Caco-2 (cell line): ENCODE measurements around the gene SLC25A26. TPM values are rescaled to one million over a fixed set of nuclear protein-coding genes. Genes with fewer than 3 reads are reported as not detected.

Source experiments
- BruUV-seq: library from RNA; stranded (reverse); fragments of 400-500 nt; replicated peaks from 2 replicates; lab custom pipeline; 2021; lab: Mats Ljungman, UMichigan
- CTCF ChIA-PET: fragments of 300-600 bp; sonication (Branson Sonifier 250); formaldehyde crosslinking; loops from one replicate; lab custom pipeline; 2022; ENCODE audit warnings: antibody characterized with exemption; lab: Charles Lee
- POLR2A ChIA-PET: fragments of 300-600 bp; sonication (Branson Sonifier 250); formaldehyde crosslinking; loops from one replicate; lab custom pipeline; 2022; ENCODE audit warnings: antibody characterized with exemption; lab: Charles Lee
- DNase-seq, 2 experiments: peaks; one replicate each; pipeline versions ENCODE4 v3.0.0 to v3.0.0-alpha.2; 2020 to 2022
- H3K27me3 ChIP-seq: replicated peaks from 2 replicates; pipeline ENCODE4 v1.6.0; 2011; ENCODE audit warnings: low read length; ENCODE audit not compliant: control insufficient read depth, insufficient read depth
- H3K36me3 ChIP-seq: 2 replicates; pipeline ENCODE4 v1.5.1; 2011; ENCODE audit warnings: low read length; ENCODE audit not compliant: control insufficient read depth, insufficient read depth
- H3K4me1 ChIP-seq: fragments of 250-450 bp; sonication (Bioruptor Pico); 2 replicates; pipeline ENCODE4 v1.5.1; 2020; ENCODE audit warnings: mild to moderate bottlenecking
- H3K4me3 ChIP-seq: 2 replicates; pipeline ENCODE4 v1.5.1; 2011; ENCODE audit warnings: low read depth, mild to moderate bottlenecking, control low read depth, low read length
- H3K9me3 ChIP-seq: fragments of 250-450 bp; sonication (Bioruptor Pico); 2 replicates; pipeline ENCODE4 v1.5.1; 2020; ENCODE audit warnings: mild to moderate bottlenecking, moderate library complexity
- H3K27ac Mint-ChIP-seq: one replicate; pipeline ENCODE4 v1.8.0; 2022; ENCODE audit warnings: mixed read lengths; ENCODE audit not compliant: unreplicated experiment
- H3K27me3 Mint-ChIP-seq: one replicate; pipeline ENCODE4 v1.8.0; 2022; ENCODE audit warnings: mixed read lengths; ENCODE audit not compliant: insufficient read depth, unreplicated experiment
- H3K36me3 Mint-ChIP-seq: one replicate; pipeline ENCODE4 v1.8.0; 2022; ENCODE audit warnings: mild to moderate bottlenecking, mixed read lengths; ENCODE audit not compliant: insufficient read depth, unreplicated experiment
- H3K4me1 Mint-ChIP-seq: one replicate; pipeline ENCODE4 v1.8.0; 2022; ENCODE audit warnings: low read depth, mixed read lengths; ENCODE audit not compliant: unreplicated experiment
- H3K4me3 Mint-ChIP-seq: one replicate; pipeline ENCODE4 v1.8.0; 2022; ENCODE audit warnings: mild to moderate bottlenecking, moderate library complexity, mixed read lengths; ENCODE audit not compliant: unreplicated experiment
- H3K9me3 Mint-ChIP-seq: one replicate; pipeline ENCODE4 v1.8.0; 2022; ENCODE audit warnings: mixed read lengths; ENCODE audit not compliant: unreplicated experiment
- CTCF ChIP-seq, 2 experiments: fragments of 200-600 bp in 1 of 2; IDR thresholded peaks; 1 replicate in 1 of 2; 2 replicates in 1 of 2; pipeline versions ENCODE4 v1.5.1 to v1.8.0; 2011 to 2022; ENCODE audit warnings: antibody characterized with exemption in 1 of 2, control low read depth in 1 of 2, inconsistent platforms in 1 of 2, low read depth in 1 of 2, low read length in 1 of 2, mild to moderate bottlenecking in 1 of 2, moderate library complexity in 1 of 2; ENCODE audit not compliant: insufficient read depth in 1 of 2, severe bottlenecking in 1 of 2, unreplicated experiment in 1 of 2
- intact Hi-C: fragments of 100-400 bp; cut with micrococcal nuclease; formaldehyde crosslinking; loops from one replicate; pipeline ENCODE4 v1.10.0; 2022; ENCODE audit not compliant: unreplicated experiment
- total RNA-seq: library from RNA; stranded (reverse); gene quantifications from 2 replicates; pipeline ENCODE4 v1.2.3, GENCODE V29; 2022

The SLC25A26 gene
- total RNA-seq, 1 experiment from 2014 or later = 25.4 TPM

GRCh38 chr3:66397745-66398144, 176.9 kb downstream of the SLC25A26 start:
- Mint-ChIP-seq H3K9me3 (no peaks in the 10 kb centered on the region), H3K4me1 (no peaks in the 10 kb centered on the region)

DNA sequence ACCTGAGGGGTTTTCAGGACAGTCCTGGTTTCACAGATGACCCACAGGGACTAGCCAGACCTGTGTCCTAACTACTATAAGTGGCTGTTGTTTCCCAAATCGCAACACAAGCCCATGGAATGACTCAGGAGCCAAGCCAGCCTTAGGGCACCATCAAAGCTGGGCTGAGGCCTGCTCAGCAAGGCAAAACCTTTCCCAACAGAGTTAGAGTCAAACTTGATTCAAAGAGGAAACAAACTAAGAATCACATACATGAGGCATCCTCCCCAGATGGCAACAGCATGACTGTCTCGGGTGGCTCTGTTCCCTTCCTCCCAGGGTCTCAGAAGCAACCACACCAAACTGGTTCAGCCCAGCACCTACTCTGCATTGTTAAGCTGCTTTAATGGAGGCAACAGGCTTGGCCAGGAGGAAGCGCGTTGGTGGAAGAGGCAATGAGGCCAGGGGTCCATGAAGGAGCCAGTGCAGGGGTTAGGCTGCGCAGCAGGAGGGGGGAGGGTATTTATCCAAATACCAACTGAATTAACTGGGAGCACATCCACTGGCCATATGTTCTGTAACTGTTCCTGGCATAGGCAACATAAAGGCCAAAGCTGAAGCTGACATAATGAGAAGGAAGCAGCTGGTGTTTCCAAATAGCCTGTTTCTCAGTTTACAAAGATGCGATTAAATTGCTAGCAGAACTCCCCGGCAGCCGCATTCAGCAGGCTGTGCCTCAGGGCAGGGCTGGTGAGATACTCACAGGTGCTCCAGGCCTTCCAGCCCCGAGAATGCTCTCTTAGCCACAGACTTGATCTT, 177.6 kb downstream of the SLC25A26 start:
- Mint-ChIP-seq H3K27me3 (no peaks in the 10 kb centered on the region), H3K9me3 (no peaks in the 10 kb centered on the region), H3K27ac (no peak overlapping the region), H3K4me1 (no peaks in the 10 kb centered on the region), H3K4me3 (no peak overlapping the region), H3K36me3 (peaks cover 47% of the 10 kb centered on the region)
- H3K27me3 ChIP-seq = no peaks in the 10 kb centered on the region
- CTCF ChIA-PET = interaction anchor here (0.7 kb wide), 1 partner anchor 10 kb away, joined by 3 read pairs; no protein-coding TSS in a partner anchor
- TF ChIP-seq CTCF (IDR thresholded peaks at IDR 0.05; ENCODE audit: insufficient read depth in 1 of 2, low read depth in 1 of 2, low read length in 1 of 2, severe bottlenecking in 1 of 2, unreplicated experiment in 1 of 2) = no peak
- no peak for DNase-seq
- no TSS peak for BruUV-seq
- no peaks in the 10 kb centered on the region for H3K9me3 ChIP-seq
- H3K36me3 ChIP-seq = peaks cover 8% of the 10 kb centered on the region
- no peaks in the 10 kb centered on the region for H3K4me1 ChIP-seq
- intact Hi-C loops = no loop called here
- POLR2A ChIA-PET = no interaction called here
- H3K4me3 ChIP-seq = no peak overlapping the region

More at GRCh38 chr3:66397745-66398144, 176.9 kb downstream of the SLC25A26 start:
- Histone ChIP-seq H3K9me3 (no peaks in the 10 kb centered on the region), H3K4me3 (no peak overlapping the region), H3K27me3 (no peaks in the 10 kb centered on the region), H3K4me1 (no peaks in the 10 kb centered on the region), H3K36me3 (peaks cover 7% of the 10 kb centered on the region)
- Mint-ChIP-seq H3K27ac (no peak overlapping the region), H3K36me3 (peaks cover 54% of the 10 kb centered on the region), H3K4me3 (no peak overlapping the region), H3K27me3 (no peaks in the 10 kb centered on the region)
- no peak for TF ChIP-seq CTCF (IDR thresholded peaks at IDR 0.05; ENCODE audit: insufficient read depth in 1 of 2, low read depth in 1 of 2, low read length in 1 of 2, severe bottlenecking in 1 of 2, unreplicated experiment in 1 of 2)
- DNase-seq = peak in 1 of 2 experiments; percentile 15
- CTCF ChIA-PET = interaction anchor here (0.7 kb wide), 1 partner anchor 11 kb away, joined by 3 read pairs; no protein-coding TSS in a partner anchor
- POLR2A ChIA-PET = no interaction called here
- intact Hi-C loops = no loop called here
- no TSS peak for BruUV-seq

- H3K9me3 Mint-ChIP-seq = no peaks in the 10 kb centered on the region
- H3K4me1 Mint-ChIP-seq = no peaks in the 10 kb centered on the region
- Histone ChIP-seq H3K9me3 (no peaks in the 10 kb centered on the region), H3K36me3 (peaks cover 9% of the 10 kb centered on the region), H3K4me1 (no peaks in the 10 kb centered on the region), H3K4me3 (no peak overlapping the region), H3K27me3 (no peaks in the 10 kb centered on the region)
- H3K4me3 Mint-ChIP-seq = no peak overlapping the region
- intact Hi-C loops = no loop called here
- ChIA-PET POLR2A (no interaction called here), CTCF (no interaction called here)
- no peak for DNase-seq
- H3K27ac Mint-ChIP-seq = no peak overlapping the region
- BruUV-seq = no TSS peak
- H3K36me3 Mint-ChIP-seq = peaks cover 45% of the 10 kb centered on the region
- no peaks in the 10 kb centered on the region for H3K27me3 Mint-ChIP-seq
- no peak for TF ChIP-seq CTCF (IDR thresholded peaks at IDR 0.05; ENCODE audit: insufficient read depth in 1 of 2, low read depth in 1 of 2, low read length in 1 of 2, severe bottlenecking in 1 of 2, unreplicated experiment in 1 of 2)
These were observed 178.9 kb downstream of the SLC25A26 start for GRCh38 chr3:66399529-66400232.
